ENCODE results near the gene DHX8.
A peak's percentile ranks its signal among the peaks of the same experiment; 100 is the strongest.

Gene DHX8

DNA sequence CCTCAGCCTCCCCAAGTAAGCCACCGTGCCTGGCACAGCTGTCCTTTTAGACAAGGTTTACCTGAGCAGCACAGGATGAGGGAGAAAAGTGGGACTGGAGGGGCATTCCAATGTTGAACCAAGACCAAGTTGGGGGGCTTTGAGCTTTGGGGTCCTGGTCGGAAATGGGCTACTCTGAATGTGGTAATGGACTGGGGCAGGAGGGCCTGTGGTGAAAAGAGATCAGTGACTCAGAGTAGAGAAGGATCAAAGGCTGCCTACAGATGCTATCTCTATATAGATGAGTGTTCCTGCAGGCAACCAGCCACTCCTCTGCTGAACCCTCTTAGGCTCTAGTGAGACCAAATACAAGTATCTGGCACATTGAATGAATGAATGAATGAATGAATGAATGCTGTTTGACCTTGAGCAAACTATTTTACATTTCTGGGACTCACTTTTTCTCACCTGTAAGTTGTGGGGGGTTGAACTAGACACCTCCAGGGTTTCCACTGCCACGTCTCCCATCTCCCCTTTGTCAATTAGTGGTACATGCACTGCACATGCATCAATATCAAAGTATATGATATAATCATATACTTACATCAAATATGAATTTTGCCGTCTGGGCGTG is 88.7 kb downstream of the DHX8 start:
- no peaks in the 10 kb centered on the region for H3K9me3 ChIP-seq (ENCODE audit: control insufficient read depth in 1 of 2, low read length in 2 of 2)
- H3K27me3 ChIP-seq (ENCODE audit: control insufficient read depth in 1 of 2, insufficient read depth in 2 of 2, low read length in 2 of 2), result no peaks in the 10 kb centered on the region
- peaks cover 22 to 31% of the 10 kb centered on the region in 2 donors for H3K4me1 ChIP-seq (ENCODE audit: control insufficient read depth in 1 of 2, insufficient read depth in 2 of 2, low read length in 2 of 2)
- H3K27ac ChIP-seq (ENCODE audit: low read depth, low read length), result no peak overlapping the region
- no peaks in the 10 kb centered on the region for H3K36me3 ChIP-seq (ENCODE audit: control insufficient read depth in 1 of 2, insufficient read depth in 2 of 2, low read length in 2 of 2)
- no peak overlapping the region for H3K4me3 ChIP-seq (ENCODE audit: low read depth in 1 of 2, low read length in 2 of 2)
- no peak overlapping the region for H3K9ac ChIP-seq (ENCODE audit: low read depth in 1 of 2, low read length in 2 of 2)

DNA sequence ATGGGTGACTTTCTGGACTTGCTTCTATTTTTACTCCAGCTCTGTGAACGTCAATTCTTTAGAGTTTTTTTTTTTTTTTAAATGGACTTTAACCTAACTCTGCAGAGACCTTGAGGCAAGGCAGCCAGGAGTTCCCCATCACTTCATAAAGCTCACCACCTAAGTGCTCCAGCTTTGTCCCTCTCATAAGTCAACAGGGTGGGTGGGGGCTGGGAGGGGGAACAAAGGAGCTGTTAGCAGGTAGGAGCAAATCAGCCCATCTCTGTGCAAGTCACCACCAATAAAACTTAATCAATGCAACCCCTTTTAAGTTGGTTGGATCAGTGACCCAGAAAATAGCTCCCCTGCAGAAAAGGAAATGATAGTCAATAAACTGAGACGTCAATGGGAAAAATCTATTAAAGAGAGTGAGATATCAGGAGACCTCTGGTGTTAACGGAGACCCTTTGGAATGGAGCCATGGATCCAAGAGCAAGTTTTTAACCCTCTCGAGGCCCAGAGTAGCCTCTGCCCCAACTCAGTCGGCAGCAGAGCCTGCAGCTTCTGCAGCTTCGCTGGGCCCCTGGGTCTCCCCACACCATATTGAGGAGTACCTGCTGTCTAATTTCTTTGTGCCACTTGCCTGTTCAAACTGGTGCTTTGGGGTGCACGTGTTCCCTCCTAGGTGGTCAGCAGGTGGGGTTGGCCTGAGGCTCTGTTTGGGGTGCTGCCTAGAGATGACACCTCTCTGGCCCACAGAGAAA is 90.0 kb downstream of the DHX8 start:
- Histone ChIP-seq H3K9ac (ENCODE audit: low read depth in 1 of 2, low read length in 2 of 2) (peak overlapping the region; percentile 44 to 50), H3K9me3 (ENCODE audit: control insufficient read depth in 1 of 2, low read length in 2 of 2) (no peaks in the 10 kb centered on the region), H3K27me3 (ENCODE audit: control insufficient read depth in 1 of 2, insufficient read depth in 2 of 2, low read length in 2 of 2) (no peaks in the 10 kb centered on the region), H3K36me3 (ENCODE audit: control insufficient read depth in 1 of 2, insufficient read depth in 2 of 2, low read length in 2 of 2) (no peaks in the 10 kb centered on the region), H3K27ac (ENCODE audit: low read depth, low read length) (no peak overlapping the region), H3K4me3 (ENCODE audit: low read depth in 1 of 2, low read length in 2 of 2) (peak overlapping the region in 1 of 2 donors; percentile 39), H3K4me1 (ENCODE audit: control insufficient read depth in 1 of 2, insufficient read depth in 2 of 2, low read length in 2 of 2) (peaks cover 27 to 36% of the 10 kb centered on the region in 2 donors)

DNA sequence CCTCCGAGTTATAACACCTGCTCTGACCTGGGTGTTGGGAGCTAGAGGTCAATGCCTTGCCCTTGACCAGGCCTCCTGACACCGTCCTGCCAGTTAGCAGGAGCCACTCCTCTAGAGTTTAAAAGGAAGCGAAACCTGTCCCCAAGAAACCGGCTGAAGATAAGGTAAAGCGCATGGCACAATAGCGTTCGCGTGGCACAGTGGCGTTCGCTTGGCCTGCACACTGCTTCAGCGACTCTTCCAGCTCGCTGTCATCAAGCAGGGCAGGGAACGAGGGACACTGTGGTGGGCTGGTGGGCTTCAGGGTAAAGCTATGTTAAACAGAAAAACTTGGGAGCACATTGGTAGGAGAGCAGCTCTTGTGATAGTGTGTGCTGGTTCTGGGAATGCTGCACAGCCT is 90.6 kb downstream of the DHX8 start:
- peak overlapping the region; percentile 44 to 50 for H3K9ac ChIP-seq (ENCODE audit: low read depth in 1 of 2, low read length in 2 of 2)
- H3K36me3 ChIP-seq (ENCODE audit: control insufficient read depth in 1 of 2, insufficient read depth in 2 of 2, low read length in 2 of 2), result no peaks in the 10 kb centered on the region
- peaks cover 32 to 42% of the 10 kb centered on the region in 2 donors for H3K4me1 ChIP-seq (ENCODE audit: control insufficient read depth in 1 of 2, insufficient read depth in 2 of 2, low read length in 2 of 2)
- H3K9me3 ChIP-seq (ENCODE audit: control insufficient read depth in 1 of 2, low read length in 2 of 2), result no peaks in the 10 kb centered on the region
- H3K4me3 ChIP-seq (ENCODE audit: low read depth in 1 of 2, low read length in 2 of 2), result peak overlapping the region in 1 of 2 donors; percentile 39
- H3K27me3 ChIP-seq (ENCODE audit: control insufficient read depth in 1 of 2, insufficient read depth in 2 of 2, low read length in 2 of 2), result no peaks in the 10 kb centered on the region
- H3K27ac ChIP-seq (ENCODE audit: low read depth, low read length), result no peak overlapping the region

DNA sequence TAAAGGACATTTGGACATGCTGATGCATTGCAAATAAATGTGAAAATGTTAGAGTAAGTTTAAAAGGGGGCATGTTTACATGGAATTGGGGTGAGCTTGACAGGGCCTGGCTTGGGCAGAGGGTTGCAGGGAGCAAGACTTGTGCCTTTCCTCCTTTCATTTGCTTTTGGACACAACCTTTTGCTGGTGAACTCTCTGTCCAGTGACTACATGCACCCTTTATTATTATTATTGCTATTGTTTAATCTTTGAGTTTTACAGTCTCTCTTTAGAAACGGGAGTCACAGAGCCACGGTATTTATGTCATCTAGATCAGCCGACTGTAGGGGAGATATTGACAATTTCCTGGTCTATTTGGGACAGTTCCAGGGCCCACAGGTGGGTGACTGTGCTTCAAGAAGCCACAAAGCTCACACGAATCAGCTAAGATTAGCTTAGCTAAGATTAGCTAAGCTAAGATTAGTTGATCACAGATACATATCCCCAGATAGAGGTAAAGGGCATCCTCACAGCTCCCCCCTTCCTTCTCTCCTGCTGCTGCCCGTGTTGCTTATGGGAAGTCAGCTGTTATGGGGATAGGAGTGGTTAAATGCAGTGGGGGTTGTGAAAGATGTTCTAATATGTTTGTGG is 91.2 kb downstream of the DHX8 start:
- no peaks in the 10 kb centered on the region for H3K9me3 ChIP-seq (ENCODE audit: control insufficient read depth in 1 of 2, low read length in 2 of 2)
- H3K4me1 ChIP-seq (ENCODE audit: control insufficient read depth in 1 of 2, insufficient read depth in 2 of 2, low read length in 2 of 2), result peaks cover 36 to 46% of the 10 kb centered on the region in 2 donors
- no peak overlapping the region for H3K9ac ChIP-seq (ENCODE audit: low read depth in 1 of 2, low read length in 2 of 2)
- H3K27ac ChIP-seq (ENCODE audit: low read depth, low read length), result no peak overlapping the region
- no peak overlapping the region for H3K4me3 ChIP-seq (ENCODE audit: low read depth in 1 of 2, low read length in 2 of 2)
- H3K36me3 ChIP-seq (ENCODE audit: control insufficient read depth in 1 of 2, insufficient read depth in 2 of 2, low read length in 2 of 2), result no peaks in the 10 kb centered on the region
- no peaks in the 10 kb centered on the region for H3K27me3 ChIP-seq (ENCODE audit: control insufficient read depth in 1 of 2, insufficient read depth in 2 of 2, low read length in 2 of 2)

All from duodenal mucosa (tissue), 2 donors.